Stimulated activated CD4-positive, alpha-beta T cell treated with anti-CD3 and anti-CD28 coated beads, Interleukin-4, amount 100 ng/mL, for 4 hours (primary cell): ENCODE data around the gene PLA2G4B.

Experiments used
- DNase-seq, 2 experiments: peaks; one replicate each; pipeline ENCODE4 v3.0.0-alpha.2; 2020

PLA2G4B gene

DNA sequence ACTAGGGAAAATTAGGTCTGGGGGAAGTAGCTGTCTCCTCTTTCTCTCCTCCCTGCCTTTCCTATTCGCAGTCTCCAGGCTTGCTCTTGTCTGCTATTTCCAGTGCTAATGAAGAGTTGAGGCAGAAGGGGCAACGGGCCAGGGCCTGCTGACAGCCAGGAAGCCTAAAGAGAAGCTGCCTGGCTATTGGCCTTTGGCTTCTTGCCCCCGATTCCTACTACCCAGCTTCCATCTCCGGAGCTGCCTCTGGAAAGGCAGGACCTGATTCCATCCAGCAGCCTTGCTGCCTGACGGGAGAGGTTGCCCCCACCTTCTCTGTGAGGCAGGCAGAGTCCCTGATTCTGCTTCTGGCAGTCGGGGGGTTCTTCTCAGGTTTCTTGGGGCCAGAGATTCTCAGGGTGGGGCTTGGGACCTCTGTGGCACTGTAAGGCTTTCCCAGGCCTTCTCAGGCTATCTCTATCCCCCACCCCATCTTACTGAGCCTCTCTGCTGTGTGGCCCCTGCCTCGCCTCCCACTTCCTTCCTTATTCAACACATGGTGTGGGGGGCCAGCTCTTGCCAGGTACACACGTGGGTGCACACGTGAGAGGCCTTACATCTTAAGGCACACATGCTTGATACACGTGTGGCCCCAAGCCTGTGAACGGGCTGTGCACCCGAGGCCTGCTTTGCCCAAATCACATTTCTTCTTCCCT lies 29.0 kb upstream of the PLA2G4B start:
- no peak for DNase-seq

DNA sequence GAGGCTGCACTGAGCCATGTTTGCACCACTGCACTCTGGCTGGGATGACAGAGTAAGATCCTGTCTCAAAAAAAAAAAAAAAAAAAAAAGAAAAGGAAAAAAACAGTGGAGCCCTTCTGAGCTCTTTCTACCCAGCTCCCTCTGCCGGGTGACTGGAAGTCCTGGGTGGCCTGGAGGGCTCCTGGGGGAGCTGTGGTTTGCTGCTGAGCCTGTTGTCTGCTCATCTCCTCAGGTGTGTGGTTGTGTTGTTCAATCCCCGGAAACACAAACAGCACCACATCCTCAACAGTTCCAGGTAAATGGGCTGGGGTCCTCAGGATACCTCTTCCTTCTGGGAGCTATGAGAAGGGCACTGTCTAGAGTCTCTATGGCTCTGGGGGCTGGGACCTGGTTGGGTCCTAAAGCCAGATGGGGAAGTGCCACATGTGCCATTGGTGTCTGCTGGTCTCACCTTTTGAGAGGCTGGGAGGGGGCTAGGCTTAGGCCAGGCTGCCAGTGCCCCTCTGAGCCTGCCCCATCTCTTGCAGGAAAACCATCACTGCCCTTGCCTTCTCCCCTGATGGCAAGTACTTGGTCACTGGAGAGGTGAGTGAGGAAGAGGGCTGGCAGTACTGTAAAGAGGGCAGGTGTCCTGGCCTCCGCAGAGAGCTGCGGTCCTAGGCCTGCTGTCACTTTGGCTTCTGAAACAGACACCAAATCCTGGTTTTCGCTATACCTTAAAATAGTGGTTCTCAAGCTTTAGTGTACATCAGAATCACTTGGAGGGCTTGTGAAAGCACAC lies 27.8 kb upstream of the PLA2G4B start:
- DNase-seq = no peak

DNA sequence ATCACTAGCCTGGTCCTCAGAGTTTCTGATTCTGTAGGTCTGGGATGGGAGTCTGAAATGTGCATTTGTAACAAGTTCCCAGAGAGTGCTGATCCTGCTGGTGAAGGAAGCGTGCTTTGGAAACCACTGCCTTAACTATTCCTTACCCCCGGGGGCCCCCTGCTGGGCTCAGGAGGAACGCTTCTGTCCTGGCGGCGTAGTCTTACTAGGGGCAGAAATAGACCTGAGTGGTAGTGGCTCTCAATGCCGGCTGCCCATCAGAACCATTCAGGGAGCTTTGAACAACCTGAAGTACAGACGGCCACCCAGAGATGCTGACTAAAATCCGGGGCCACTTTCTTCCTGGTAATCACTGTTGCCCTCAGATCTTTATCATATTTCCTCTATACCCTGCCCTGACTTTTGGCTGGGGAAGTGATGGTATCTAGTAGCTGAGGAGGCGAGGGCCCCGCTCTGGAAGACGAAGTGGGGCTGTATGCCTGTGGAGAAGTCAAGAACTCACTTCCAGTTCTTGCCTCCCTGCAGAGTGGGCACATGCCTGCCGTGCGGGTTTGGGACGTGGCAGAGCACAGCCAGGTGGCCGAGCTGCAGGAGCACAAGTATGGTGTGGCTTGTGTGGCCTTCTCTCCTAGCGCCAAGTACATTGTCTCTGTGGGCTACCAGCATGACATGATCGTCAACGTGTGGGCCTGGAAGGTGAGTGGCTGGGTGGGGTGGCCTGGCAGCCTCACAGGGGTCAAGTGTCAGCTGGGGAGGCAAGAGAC lies 27.0 kb upstream of the PLA2G4B start:
- DNase-seq = peak; percentile 66 to 68

DNA sequence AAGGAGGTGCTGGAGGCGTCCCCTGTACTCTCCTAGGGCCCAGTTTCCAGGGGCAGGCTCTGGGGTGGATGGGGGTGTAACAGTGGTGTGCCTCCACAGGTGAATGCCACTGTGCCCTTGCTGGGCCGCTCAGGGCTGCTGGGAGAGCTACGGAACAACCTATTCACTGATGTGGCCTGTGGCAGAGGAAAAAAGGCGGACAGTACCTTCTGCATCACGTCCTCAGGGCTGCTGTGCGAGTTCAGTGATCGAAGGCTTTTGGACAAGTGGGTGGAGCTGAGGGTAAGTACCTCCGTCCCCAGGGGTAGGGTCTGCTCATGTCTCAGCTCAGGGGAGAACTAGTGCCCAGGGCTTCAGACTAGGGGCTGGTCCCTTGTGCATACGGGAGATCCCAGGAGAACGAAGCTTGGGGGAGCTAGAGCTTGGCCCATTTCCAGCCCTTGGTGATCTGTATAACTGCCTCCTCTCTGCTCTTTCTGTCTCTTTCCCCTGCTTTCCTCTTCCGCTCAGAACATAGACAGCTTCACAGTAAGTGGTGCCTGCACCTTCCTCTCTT lies 25.7 kb upstream of the PLA2G4B start:
- no peak for DNase-seq

DNA sequence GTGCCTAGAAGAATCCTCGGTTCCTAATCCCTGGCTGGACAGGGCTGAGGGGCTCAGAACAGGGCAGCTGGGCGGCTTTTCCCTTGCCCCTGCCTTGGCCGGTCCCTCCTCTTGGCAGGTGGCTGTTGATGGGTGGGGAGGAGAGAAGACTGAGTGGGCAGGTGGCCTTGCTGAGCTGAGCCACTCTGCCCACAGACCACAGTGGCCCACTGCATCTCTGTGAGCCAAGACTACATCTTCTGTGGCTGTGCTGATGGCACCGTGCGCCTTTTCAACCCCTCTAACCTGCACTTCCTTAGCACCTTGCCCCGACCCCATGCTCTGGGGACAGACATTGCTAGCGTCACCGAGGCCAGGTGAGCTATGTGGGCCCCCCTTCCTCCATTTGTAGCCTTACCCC lies 25.2 kb upstream of the PLA2G4B start:
- DNase-seq = no peak

DNA sequence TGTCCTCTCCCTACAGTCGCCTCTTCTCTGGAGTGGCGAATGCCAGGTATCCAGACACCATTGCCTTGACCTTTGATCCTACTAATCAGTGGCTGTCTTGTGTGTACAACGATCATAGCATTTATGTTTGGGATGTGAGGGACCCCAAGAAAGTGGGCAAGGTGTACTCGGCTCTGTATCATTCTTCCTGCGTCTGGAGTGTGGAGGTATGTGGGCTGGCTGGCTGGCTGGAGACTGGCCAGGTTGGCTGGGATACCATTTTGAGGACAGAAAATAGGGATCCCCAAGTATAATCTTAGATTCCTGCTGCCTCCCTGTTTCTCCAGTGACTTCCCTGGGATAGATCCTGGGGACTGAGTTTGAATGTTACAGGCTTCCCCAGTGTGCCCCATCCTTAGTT lies 24.1 kb upstream of the PLA2G4B start:
- DNase-seq = no peak

DNA sequence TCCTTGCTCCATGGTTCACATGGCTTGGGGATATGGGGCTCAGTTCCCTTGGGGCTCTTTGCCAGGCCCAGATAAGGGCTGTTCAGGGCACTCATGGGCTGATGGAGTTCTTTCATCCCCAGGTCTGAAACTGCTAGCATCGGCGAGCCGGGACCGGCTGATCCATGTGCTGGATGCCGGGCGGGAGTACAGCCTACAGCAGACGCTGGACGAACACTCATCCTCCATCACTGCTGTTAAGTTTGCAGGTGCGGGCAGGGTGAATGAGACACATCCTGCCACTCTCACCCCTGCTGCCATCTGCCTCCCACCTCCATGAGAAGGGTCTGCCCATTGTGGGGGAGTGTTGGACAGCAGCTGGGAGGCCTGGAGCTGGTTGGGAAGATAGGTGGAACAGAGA lies 21.9 kb upstream of the PLA2G4B start:
- DNase-seq = no peak

DNA sequence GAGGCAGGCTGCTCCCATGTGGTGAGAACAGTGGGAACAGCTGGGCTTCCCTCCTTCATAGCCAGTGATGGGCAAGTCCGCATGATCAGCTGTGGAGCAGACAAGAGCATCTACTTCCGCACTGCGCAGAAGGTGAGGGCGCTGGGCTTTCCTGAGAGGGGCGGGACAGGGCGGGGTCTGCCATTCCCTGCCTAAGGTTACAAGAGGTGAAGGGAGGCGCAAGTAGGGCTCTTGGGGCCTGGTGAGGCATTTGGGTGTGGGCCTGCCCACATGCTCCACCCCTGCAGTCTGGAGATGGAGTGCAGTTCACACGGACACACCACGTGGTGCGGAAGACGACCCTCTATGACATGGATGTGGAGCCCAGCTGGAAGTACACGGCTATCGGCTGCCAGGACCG lies 21.3 kb upstream of the PLA2G4B start:
- no peak for DNase-seq

DNA sequence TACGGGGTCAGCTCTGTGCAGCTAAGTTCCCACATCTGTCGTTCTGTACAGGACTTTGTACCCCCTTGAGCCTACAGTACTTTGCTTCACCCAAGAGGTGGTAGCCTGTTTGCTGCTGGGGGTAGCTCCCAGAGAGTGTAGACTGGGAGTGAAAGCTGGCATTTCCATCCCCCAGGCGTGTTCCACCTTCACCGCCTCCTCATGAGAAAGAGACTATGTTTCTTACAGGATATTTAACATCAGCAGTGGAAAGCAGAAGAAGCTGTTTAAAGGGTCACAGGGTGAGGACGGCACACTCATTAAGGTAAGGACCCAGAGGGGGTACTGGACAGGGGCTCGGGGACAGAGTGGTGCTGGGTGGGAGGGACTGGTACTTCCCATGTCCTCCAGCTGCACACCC lies 20.9 kb upstream of the PLA2G4B start:
- DNase-seq = no peak

DNA sequence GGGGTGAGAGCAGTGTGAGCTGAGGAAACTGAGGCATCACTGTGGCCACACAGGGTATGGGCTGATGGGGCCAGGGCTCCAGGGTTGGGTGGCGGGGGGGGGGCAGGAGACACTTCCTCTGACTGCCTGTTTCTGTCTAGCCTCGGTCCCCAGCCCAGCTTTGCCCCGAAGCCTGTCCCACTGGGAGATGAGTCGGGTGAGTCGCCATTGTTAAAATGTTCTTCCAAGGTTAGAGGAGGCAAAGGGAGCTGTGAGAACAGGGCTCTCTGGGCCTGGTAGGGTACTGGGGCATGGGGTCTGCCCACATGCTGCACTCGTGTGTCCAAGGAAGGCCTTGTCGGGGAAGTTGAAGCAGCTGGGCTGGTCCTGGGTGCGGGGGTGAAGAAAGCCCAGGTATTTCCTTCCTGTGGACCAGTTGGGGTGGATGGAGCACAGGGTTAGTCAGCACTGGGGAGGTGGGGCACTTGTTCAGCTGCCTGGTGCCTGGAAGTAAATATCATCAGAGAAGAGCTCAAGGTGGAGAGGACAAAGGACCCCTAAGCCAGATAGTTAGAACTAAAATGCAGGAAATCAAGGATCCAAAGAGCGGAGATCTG lies 19.1 kb upstream of the PLA2G4B start:
- no peak for DNase-seq

DNA sequence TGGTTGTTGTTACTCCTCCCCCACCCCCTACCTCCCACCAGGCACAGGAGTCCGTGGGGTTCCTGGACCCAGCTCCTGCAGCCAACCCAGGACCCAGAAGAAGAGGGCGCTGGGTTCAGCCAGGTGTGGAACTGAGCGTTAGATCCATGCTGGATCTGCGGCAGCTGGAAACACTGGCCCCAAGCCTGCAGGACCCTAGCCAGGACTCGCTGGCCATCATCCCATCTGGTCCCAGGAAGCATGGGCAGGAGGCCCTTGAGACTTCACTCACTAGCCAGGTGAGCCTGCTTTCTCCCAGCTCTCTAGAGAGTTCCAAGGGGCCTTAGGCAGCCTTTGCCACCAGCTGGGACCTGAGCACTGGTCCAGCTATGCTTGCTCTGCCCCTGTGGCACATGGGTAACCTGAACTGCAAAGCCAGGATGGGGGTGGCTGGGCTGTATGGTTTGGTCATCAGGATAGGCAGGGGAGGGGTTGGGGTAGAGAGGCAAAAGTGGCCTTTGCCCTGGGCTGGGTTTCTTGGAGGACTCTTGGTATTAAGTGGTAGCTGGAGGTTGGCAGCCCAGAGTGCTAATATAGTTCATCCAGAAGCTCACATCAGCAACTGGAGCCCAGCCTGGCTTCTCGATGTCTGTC lies 17.7 kb upstream of the PLA2G4B start:
- DNase-seq = no peak

DNA sequence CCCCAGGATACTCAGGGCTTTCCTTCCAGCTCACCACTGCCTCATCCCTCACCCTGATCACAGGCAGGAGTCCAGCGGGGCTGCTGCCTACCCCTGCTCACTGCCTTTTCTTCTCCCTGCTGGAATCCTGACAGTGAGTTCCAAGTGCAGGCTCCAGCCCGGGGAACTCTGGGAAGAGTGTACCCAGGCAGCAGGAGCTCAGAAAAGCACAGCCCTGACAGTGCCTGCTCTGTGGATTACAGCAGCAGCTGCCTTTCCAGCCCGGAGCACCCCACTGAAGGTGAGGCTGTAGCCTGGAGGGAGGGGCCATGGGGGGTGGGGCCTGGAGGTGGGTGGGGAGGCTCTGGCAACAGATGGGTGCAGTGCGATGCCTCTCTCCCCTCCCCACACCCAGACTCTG lies 16.8 kb upstream of the PLA2G4B start:
- no peak for DNase-seq

DNA sequence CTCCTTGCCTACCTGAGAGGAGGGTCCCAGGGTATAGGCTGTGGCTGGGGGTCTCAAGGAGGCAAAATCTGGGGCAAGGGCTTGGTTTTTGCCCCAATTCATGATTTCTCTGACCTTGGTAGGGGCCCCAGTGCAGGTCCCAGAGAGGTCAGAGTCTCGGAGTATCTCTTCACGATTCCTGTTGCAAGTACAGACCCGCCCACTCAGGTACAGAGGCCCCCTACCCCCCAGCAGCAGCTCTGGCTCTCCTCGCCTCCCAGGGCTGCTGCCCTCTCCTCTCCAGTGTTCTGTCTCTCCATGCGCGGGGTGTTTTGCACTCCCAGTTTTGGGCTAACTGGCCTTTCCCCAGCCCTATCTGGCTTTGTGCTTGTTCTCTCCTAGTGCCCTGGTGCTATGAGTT lies 16.2 kb upstream of the PLA2G4B start:
- DNase-seq = no peak

DNA sequence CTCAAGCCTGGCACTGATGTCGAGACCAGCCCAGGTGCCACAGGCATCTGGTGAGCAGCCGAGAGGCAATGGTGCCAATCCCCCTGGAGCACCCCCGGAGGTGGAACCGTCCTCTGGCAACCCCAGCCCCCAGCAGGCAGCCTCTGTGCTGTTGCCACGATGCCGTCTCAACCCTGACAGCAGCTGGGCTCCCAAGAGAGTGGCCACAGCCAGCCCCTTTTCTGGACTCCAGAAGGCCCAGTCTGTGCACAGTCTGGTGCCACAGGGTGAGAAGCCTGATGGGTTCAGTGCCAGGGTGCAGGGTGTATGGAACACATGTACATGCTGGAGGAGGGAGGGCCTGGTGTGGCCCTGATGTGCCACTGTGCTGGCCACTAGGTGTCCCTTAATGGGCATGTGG lies 15.7 kb upstream of the PLA2G4B start:
- no peak for DNase-seq

DNA sequence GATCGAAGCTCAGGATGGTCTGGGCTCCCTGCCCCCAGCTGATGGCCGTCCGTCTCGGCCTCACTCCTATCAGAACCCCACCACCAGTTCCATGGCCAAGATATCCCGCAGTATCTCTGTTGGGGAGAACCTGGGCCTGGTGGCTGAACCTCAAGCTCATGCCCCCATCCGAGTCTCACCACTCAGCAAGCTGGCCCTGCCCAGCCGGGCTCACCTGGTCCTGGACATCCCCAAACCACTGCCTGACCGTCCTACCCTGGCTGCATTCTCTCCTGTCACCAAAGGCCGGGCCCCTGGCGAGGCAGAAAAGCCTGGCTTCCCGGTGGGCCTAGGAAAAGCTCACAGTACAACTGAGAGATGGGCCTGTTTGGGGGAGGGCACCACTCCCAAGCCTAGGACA lies 15.1 kb upstream of the PLA2G4B start:
- DNase-seq = no peak

DNA sequence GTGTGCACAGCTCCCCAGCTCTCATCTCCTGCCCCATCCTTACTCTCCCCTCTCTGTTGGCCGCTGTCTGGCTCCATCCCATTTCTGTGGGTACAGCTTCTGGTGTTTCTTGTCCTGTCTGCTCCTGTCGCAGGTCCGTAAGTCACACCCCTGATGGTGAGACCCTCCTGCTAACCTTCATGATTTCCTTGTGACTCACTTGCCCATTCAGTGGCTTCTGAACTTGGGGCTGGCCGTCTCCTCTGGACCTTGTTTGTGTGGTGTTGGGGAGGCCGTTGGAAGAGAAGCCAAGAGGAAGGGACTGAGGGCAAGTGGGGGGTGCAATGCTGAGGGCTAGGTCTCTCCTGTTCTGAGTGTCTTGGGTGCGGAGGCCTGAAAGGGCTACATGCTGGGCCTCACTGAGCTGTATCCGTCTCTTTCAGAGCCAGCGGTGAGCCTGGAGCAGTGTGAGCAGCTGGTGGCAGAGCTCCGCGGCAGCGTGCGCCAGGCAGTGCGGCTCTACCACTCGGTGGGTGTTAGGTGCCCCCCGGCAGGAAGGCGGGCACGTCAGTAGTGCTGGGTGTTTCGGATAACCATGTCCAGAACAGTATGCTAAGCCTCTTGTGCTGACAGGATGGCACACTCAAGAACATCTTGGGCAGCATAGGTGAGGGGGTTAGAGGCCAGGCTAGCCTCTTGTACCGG lies 14.4 kb upstream of the PLA2G4B start:
- DNase-seq = no peak

DNA sequence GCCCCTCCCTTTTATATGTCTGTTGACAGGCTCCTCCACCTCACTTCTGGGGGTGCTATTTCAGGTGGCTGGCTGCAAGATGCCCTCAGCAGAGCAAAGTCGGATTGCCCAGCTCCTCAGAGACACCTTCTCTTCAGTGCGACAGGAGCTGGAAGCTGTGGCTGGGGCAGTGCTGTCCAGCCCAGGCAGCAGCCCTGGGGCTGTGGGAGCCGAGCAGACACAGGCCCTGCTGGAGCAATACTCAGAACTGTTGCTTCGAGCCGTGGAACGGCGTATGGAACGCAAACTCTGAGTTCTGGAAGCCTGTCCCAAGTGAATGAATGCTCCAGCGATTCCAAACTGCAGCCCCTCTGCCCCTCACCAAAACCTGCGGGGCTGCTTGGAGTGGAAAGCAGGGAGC lies 13.5 kb upstream of the PLA2G4B start:
- no peak for DNase-seq

DNA sequence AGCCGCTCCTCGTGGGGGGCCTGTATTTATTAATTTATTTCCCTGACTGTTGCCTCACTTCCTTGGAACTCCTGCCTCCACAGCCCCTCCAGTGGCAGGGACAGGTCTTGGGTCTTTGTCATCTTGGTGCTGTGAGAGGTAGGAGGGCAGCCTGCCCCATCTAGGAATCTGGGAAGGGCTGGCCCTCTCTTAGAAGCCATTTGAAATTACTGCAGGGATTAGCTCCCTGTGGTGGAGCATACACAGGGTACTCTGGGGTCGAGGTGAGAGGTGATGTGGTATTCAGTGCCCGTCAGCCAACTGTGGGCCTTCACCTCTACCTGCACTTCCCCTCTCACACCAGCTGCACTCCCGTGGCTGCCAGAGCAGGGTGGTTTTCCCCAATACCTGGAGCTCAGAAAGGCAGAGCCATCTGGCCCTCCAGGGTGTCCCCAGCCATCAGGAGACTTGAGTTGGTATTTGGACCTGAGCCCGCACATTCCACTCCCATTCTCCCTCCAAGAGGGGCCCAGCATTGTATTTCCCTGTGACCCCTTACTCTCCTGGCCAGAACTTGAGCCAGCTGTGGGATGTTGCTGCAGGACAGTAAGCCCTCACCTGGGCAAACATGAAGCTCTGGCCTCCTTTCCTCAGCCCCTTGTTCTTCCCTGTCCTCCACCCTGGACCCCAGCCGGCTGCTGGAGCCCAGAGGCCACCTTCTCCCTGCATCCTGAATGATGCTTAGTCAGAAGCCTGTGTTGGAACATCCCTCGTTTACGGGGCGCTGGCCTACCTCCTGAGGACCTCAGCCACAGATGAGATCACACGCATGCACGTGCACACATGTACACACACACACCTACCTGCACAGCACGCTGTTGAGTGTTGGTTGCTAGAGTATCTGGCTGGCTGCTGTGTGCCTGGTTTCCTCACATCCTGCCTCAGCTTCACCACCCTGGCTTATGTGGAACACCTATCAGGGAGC lies 12.8 kb upstream of the PLA2G4B start:
- DNase-seq = no peak

DNA sequence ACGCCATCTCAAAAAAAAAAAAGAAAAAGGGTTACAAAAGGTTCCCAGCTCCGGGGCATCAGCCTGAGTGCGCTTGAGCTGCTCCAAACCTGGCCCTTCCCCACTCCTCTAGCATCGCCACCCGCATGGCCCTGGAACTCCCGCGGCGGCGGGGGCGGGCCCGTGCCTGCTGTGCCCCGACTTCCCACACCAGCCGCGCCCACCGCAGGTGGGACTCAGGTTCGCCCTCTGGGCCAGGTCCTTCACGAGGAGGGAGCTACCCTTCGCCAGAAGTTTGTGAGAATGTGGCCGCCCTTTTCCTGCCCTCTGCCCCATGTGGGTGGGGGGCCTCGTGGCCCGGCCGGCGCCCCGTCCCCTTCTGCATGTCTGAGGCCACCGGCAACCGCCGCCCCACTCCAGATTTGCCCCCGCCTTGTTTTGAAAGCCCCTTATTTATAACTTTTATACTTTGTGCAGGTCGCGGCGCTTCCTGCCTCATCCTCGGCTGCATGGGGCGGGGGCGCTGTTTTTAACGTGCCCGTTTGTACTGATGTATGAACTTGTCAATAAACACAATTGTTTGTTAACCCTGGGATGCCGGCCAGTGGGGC lies 11.3 kb upstream of the PLA2G4B start:
- peak; percentile 22 to 29 for DNase-seq
